CD4-positive, alpha-beta T cell treated with Interleukin-6 at 100 ng/mL for 8 hours (primary cell): ENCODE measurements around the gene NHLRC4.

ENCODE experiments used
- DNase-seq: peaks from one replicate; pipeline ENCODE4 v3.0.0-alpha.2; 2020; ENCODE audit warnings: mixed read lengths, low spot score

Gene NHLRC4

DNA sequence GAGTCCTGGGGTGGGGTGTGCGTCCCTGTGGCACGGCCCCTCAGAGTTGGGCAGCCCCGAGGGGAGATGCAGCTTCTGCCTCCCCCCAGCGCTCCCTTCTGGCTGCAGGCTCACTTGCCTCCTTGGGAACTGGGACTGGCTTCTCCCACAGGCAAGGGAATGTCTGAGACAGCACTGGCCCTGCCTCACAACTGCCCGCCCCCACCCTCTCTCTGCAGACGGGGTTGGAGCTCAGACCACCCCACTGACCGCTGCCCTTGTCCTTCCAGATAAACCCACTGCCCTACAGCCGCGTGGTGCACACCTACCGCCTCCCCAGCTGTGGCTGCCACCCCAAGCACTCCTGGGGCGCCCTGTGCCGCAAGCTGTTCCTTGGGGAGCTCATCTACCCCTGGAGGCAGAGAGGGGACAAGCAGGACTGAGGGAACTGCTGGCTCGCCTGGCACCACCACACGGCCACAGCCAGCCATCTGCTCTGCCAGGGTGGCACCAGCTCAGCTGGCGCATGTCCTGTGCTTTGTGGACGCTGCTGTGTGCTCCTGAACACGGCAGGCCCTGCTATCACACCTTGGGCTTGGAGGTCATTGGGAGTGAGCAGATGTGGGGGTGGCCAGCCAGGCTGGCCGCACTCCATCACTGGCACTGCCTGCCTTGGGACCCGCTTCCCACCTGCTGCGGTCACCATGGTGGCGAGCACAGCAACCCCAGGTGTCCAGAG, 16.0 kb downstream of the NHLRC4 start:
- DNase-seq: no peak

GRCh38 chr16:583470-583814, 16.6 kb downstream of the NHLRC4 start:
- DNase-seq: no peak

DNA sequence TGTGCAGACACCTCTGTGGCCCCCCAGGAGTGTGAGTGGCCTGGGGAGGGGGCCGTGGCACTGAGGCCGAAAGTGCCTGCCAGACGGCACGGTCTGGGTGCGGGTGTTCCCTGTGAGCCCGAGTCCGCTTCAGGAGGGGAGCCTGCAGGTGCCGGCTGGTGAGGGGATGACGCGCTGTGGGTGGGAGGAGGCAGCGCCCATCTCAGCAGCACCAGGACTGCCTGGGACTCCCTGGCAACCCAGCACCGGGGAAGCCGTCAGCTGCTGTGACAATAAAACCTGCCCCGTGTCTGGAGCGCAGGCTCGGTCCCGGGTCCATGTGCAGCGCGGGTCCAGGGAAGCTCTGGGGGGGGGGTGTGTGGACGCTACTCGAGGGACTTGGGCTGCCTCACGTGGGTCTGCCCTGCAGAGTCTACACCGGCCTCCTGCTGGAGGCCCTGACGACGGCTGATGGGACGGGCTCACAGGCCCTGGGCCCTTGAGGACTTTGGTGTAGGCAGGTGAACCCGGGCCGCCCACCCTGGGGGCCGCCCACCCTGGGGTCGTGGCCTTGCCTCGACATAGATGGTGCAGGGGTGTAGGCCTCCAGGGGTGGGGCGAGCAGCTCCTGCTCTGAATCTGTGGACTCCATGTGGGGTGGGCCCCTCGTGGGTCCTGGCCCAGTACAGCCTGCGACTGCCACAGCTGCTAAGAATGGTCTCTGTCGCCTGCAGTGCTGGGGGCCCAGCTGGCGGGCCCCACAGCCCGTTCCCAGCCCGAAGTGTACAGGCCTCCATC, 17.2 kb downstream of the NHLRC4 start:
- DNase-seq: no peak

GRCh38 chr16:585351-585750, 18.5 kb downstream of the NHLRC4 start:
- DNase-seq: no peak

- no peak for DNase-seq
These were observed 19.3 kb downstream of the NHLRC4 start for GRCh38 chr16:586047-586644.

DNA sequence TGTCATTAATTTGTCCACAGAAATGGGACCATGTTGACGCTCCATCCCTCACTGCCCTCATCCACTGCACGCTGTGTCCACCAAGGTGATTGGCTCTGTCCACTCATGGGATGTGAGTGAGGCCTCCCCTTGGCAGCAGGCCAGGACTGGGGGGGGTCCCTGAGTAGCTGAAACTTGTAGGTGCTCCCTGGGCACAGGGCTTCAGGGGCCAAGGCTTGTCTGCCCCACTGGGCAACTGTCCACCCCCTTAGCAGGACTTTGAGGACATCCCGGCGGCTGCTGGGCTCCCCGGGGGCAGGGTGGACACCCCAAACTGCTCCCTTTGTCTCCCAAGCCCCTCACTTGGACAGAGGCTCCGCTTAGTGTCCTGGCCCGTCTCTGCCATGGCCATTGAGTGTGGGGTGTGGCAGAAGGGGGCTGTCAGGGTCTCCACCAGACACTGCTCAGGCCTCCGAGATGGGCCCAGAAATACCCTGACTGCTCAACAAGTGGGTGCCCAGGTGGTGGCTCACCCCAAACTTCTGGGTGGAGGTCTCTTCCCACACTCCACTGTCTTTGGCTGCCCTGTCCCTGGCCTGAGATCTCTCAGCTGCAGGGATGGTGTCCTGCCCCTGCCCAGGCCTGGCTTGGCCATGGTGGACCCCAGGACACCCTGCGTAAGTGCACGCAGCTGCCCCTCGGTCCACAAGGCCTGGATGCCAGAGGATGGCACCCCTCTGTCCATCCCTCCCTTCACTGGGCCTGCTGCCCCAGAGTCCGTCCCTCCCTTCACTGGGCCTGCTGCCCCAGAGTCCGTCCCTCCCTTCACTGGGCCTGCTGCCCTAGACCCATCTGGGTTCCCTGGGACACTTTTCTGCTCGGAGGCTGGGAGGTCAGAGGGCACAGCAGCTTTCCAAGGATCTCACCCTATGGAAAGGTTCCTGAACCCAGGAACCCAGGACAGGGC, 20.1 kb downstream of the NHLRC4 start:
- no peak for DNase-seq

GRCh38 chr16:588639-588888, 21.8 kb downstream of the NHLRC4 start:
- peak; percentile 37 for DNase-seq

DNA sequence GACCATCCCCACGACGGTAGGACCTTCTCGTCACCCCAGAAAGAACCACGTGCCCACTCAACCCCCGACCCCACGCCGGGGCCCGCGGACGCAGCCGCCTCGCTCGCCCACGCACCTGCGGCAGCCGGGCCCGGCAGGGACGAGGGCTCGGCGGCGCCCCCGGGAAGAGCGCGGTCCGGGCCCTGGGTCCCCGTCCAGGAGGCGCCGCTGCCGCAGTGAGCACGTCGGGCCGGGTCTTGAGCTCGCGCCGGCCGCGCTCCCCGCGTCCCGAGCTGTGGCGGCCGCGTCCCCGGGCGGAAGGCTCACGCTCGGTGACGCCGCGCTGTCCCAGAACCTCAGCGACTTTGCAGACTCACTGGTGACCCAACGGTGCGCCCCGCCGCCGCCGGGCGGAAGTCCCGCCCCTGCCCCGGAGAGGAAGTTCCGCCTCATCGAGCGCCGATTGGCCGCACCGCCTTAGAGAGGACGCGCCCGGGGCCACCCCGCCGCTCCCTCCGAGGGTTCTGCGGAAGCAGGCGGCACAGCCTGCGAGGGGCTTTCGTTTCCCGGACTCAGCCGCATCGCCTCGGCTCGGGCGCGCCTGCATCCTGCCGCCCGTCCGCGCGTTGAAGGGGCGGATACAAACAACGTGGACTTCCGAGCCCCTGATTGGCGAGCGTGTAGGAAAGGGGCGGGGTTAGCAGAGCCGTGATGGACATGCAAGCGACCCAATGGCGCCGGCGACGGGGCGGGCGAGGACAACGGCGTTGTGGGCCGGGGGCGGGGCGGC, 22.3 kb downstream of the NHLRC4 start:
- peak; percentile 96 for DNase-seq

DNA sequence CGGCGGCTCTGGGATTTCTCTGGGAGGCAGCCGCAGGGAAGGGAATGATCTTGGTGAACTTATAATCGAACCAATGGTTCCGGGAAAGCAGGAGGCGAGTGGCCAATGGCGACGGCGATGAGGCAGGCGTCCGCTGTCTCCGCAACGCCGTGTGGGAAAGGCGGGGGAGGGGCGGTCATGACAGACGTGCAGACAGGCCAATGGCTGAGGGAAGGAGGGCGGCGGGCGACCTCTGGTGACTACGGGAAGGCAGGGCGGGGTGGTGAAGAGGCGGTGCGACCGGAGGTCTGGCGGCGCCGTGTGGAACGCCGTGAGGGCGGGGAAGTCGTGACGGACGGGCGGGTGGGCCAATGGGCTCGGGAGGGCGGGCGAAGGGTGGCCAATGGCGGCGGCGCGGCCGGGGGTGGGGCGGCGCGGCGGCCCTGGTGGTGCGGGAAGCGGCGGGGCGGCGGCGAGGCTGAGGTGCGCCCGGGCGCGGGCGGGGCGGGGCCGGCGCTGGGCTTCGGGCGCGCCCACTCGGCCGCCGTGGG, 22.9 kb downstream of the NHLRC4 start, which contains the start of gene RAB40C:
TSS of gene RAB40C (plus strand) at position 409 of the 530 bp plus-strand sequence. CDS start 226 bp downstream, outside the sequence.
- peak; percentile 99 for DNase-seq

DNA sequence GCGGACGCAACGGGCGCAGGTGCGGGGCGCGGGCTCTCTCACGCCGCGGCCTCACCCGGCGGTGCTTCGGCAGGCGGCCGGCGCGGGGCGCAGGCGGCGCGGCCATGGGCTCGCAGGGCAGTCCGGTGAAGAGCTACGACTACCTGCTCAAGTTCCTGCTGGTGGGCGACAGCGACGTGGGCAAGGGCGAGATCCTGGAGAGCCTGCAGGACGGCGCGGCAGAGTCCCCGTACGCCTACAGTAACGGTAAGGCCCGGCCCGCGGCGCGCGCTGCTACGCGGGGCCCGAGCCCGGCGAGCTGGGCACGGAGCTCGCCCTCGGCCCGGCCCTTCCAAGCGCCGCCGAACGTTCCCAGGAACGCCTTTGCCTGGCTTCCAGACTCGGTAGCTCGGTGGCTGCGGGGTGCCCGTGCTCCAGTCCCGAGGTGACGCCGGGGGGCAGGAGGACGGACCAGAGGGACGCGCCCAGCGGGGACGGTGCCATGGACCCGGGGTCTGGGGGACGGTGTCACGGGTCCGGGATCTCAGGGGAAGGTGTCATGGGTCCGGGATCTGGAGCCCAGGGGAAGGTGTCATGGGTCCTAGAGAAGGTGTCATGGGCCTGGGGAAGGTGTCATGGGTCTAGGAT, 23.5 kb downstream of the NHLRC4 start:
- DNase-seq: no peak

GRCh38 chr16:590815-591200, 24.0 kb downstream of the NHLRC4 start:
- no peak for DNase-seq

- DNase-seq: no peak
These were observed 24.4 kb downstream of the NHLRC4 start for GRCh38 chr16:591231-591630.

DNA sequence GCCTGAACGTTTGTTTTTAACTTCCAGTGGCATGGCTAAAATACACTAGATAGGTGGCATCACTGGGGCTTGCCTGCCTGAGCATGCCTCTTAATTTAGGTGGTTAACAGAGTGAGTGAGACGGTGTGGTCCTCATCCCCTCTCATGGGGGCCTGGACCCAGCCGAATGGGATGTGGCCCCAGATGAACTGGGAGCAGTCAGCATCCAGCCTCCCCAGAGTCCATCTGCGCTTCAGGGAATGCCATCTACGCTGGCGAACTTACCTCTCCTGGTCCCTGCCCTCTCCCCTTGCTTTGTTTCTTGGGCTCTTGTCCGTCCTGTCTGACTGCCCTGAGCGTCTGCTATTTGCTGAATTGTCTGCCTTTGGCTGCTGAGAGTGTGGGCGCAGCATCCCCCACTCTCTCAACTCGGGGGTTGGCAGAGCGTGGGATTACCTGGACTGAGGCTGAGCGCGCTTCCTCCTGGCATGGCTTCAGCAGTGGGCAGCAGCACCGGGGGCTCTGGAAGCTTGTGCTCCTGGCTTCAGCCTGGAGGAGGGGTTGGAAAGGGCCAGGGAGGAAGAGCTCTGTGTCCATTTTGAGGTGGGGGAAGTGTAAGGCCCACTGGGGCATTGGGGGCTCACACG, 25.2 kb downstream of the NHLRC4 start:
- DNase-seq: no peak

- DNase-seq: no peak
These were observed 25.9 kb downstream of the NHLRC4 start for GRCh38 chr16:592518-593306.

DNA sequence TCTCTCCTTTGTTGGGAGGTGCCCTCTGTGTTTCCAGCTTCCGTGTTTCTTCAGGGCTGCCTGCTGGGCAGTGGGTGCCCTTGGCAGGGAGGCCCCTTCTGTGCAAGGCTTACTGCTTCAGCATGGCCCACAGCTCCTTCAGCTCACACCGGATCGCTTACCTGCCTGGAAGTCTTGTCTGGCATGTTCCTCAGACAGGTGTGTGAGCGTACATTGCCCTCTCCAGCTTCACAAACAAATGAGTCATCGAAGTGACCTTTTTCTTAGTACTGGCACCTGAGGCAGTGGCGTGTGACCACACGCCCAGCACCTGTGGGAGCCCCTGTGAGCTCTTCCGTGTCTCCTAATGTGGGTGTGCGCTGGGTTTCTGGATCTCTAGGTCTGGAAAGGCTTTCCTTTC, 26.6 kb downstream of the NHLRC4 start:
- no peak for DNase-seq

DNA sequence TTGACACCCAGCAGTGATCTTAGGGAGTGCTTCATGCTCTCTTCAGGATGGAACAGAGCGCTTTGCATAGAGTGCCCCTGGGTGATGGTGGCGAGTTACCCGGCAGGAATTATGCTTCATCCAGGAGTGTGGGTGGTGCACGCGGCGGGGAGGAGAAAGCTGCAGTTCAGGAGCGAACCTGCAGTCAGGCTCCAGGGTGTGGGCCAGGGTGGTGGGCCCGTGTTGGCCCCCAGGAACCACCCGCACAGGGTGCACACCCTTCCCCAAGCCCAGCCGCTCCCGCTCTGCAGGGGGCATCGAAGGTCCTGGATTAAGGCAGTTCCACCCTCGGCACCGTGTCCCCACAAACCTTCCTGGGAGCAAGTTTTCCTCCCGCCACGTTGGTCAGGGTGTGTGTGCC, 27.0 kb downstream of the NHLRC4 start:
- DNase-seq: no peak

DNA sequence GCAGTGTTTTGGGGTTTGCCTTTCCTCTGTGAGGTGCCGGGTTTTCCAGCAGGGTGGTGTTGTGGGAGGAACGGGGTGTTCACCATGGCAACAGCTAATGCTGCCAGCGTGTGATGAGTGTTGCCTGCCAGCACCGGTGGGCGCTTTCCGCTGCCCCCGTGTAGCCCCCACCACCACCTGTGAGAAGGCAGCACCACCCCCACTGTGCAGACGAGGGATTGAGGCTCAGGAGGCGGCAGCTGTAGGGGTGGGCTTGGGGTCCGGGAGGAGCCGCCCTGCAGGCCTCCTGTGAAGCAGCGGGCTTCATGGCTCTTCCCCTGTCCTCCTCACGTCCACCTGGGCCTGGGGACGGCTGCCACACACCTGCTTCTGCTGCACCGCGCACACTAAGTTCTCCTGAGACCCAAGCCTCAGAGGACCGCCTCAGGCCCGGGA, 28.3 kb downstream of the NHLRC4 start:
- DNase-seq: no peak

- DNase-seq: no peak
These were observed 29.3 kb downstream of the NHLRC4 start for GRCh38 chr16:595942-596735.

- DNase-seq: no peak
These were observed 29.9 kb downstream of the NHLRC4 start for GRCh38 chr16:596736-597060.
